Measurements from ENCODE around the gene STIP1.

DNA sequence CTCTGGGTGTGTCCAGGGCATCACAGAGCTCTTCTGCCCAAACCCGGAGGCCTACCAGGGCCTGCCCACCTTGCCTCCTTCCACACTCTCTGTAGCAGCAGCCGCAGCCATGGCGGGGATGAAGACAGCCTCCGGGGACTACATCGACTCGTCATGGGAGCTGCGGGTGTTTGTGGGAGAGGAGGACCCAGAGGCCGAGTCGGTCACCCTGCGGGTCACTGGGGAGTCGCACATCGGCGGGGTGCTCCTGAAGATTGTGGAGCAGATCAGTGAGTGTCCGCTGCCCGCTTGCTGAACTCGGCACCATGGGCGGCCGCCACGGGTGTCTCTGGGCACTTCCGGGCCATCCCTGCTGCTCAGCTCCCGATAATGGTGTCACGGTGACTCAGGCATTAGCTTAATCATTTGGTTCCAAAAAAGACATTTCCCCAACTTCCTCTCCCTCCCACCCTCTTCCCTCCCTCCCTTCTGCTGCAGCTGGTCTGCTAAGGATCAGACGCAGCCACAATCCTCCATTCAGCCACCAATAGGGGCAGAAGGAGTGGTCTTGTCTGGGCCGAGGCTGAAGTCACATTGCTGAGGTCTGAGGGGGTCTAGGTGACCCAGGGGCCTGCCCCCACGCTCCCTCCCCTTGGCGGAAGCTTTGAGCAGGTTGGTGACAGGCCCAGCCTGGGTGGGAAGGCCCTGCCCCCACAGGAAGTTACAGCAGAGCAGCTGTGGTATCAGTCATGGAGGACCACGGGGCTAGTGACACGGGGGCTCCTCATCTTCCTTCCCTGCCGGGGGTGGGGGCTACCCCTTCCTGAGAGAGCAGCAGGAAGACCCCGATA lies 21.5 kb downstream of the STIP1 start:
- TF ChIP-seq, protein P1, sequence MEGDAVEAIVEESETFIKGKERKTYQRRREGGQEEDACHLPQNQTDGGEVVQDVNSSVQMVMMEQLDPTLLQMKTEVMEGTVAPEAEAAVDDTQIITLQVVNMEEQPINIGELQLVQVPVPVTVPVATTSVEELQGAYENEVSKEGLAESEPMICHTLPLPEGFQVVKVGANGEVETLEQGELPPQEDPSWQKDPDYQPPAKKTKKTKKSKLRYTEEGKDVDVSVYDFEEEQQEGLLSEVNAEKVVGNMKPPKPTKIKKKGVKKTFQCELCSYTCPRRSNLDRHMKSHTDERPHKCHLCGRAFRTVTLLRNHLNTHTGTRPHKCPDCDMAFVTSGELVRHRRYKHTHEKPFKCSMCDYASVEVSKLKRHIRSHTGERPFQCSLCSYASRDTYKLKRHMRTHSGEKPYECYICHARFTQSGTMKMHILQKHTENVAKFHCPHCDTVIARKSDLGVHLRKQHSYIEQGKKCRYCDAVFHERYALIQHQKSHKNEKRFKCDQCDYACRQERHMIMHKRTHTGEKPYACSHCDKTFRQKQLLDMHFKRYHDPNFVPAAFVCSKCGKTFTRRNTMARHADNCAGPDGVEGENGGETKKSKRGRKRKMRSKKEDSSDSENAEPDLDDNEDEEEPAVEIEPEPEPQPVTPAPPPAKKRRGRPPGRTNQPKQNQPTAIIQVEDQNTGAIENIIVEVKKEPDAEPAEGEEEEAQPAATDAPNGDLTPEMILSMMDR (conservative IDR thresholded peaks at IDR 0.05 in 1 of 2, IDR thresholded peaks at IDR 0.05 in 1 of 2; ENCODE audit: low read depth in 1 of 2, low read length in 2 of 2): no peak
- no peak for TF ChIP-seq EZH2 (IDR thresholded peaks at IDR 0.05; ENCODE audit: low read length, missing control alignments)
